OCI-LY3 (cell line): ENCODE data around the gene MUCL3.

Experiments used
- EZH2phosphoT487 ChIP-seq: fragments of 200-600 bp; shearing (Covaris generic); IDR thresholded peaks from 2 replicates; pipeline ENCODE4 v1.6.1; 2018; ENCODE audit warnings: antibody characterized with exemption, mixed run types, low read depth
- TF ChIP-seq, protein P1 (sequence below): fragments of 200-600, 300-600 bp; sonication (generic); IDR thresholded peaks from 2 replicates; pipeline ENCODE4 v1.5.1; 2014; ENCODE audit warnings: antibody characterized with exemption, low read length, low read depth

GRCh38 chr6:30931272-30931671 is 9.5 kb upstream of the MUCL3 start:
- TF ChIP-seq, protein P1, sequence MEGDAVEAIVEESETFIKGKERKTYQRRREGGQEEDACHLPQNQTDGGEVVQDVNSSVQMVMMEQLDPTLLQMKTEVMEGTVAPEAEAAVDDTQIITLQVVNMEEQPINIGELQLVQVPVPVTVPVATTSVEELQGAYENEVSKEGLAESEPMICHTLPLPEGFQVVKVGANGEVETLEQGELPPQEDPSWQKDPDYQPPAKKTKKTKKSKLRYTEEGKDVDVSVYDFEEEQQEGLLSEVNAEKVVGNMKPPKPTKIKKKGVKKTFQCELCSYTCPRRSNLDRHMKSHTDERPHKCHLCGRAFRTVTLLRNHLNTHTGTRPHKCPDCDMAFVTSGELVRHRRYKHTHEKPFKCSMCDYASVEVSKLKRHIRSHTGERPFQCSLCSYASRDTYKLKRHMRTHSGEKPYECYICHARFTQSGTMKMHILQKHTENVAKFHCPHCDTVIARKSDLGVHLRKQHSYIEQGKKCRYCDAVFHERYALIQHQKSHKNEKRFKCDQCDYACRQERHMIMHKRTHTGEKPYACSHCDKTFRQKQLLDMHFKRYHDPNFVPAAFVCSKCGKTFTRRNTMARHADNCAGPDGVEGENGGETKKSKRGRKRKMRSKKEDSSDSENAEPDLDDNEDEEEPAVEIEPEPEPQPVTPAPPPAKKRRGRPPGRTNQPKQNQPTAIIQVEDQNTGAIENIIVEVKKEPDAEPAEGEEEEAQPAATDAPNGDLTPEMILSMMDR = no peak
- no peak for TF ChIP-seq EZH2phosphoT487
